Measurements from ENCODE around the gene CPEB4. TPM values are rescaled to one million over a fixed set of nuclear protein-coding genes. Genes with fewer than 3 reads are reported as not detected.

The CPEB4 gene
- total RNA-seq, 1 donor from 2014 or later = 20.9 TPM

- no peaks in the 10 kb centered on the region for H3K27me3 ChIP-seq (ENCODE audit: control insufficient read depth, insufficient read depth, low read length)
- H3K36me3 ChIP-seq (ENCODE audit: control insufficient read depth, insufficient read depth, low read length) = no peaks in the 10 kb centered on the region
- DNase-seq (ENCODE audit: low read depth) = no peak
- H3K4me3 ChIP-seq (ENCODE audit: low read depth, low read length) = no peak overlapping the region
- TF ChIP-seq CTCF (IDR thresholded peaks at IDR 0.05; ENCODE audit: insufficient read depth, low read length, poor library complexity, severe bottlenecking) = no peak
These were observed 65.5 kb downstream of the CPEB4 start for GRCh38 chr5:173953528-173954090.

GRCh38 chr5:173954671-173955521 is 66.7 kb downstream of the CPEB4 start:
- no peak for DNase-seq (ENCODE audit: low read depth)
- no peak for TF ChIP-seq CTCF (IDR thresholded peaks at IDR 0.05; ENCODE audit: insufficient read depth, low read length, poor library complexity, severe bottlenecking)
- Histone ChIP-seq H3K27me3 (ENCODE audit: control insufficient read depth, insufficient read depth, low read length) (no peaks in the 10 kb centered on the region), H3K36me3 (ENCODE audit: control insufficient read depth, insufficient read depth, low read length) (no peaks in the 10 kb centered on the region), H3K4me3 (ENCODE audit: low read depth, low read length) (no peak overlapping the region)

- H3K4me3 ChIP-seq (ENCODE audit: low read depth, low read length) = no peak overlapping the region
- H3K36me3 ChIP-seq (ENCODE audit: control insufficient read depth, insufficient read depth, low read length) = no peaks in the 10 kb centered on the region
- no peak for TF ChIP-seq CTCF (IDR thresholded peaks at IDR 0.05; ENCODE audit: insufficient read depth, low read length, poor library complexity, severe bottlenecking)
- no peaks in the 10 kb centered on the region for H3K27me3 ChIP-seq (ENCODE audit: control insufficient read depth, insufficient read depth, low read length)
- DNase-seq (ENCODE audit: low read depth) = no peak
These were observed 72.8 kb downstream of the CPEB4 start for GRCh38 chr5:173960986-173961385.

GRCh38 chr5:173961418-173961817 is 73.3 kb downstream of the CPEB4 start:
- DNase-seq (ENCODE audit: low read depth) = no peak
- no peak for TF ChIP-seq CTCF (IDR thresholded peaks at IDR 0.05; ENCODE audit: insufficient read depth, low read length, poor library complexity, severe bottlenecking)

GRCh38 chr5:173962436-173962972 is 74.4 kb downstream of the CPEB4 start:
- Histone ChIP-seq H3K4me3 (ENCODE audit: low read depth, low read length) (no peak overlapping the region), H3K36me3 (ENCODE audit: control insufficient read depth, insufficient read depth, low read length) (no peaks in the 10 kb centered on the region), H3K27me3 (ENCODE audit: control insufficient read depth, insufficient read depth, low read length) (no peaks in the 10 kb centered on the region)
- no peak for TF ChIP-seq CTCF (IDR thresholded peaks at IDR 0.05; ENCODE audit: insufficient read depth, low read length, poor library complexity, severe bottlenecking)
- no peak for DNase-seq (ENCODE audit: low read depth)

More at GRCh38 chr5:173961418-173961817, 73.3 kb downstream of the CPEB4 start:
- no peaks in the 10 kb centered on the region for H3K27me3 ChIP-seq (ENCODE audit: control insufficient read depth, insufficient read depth, low read length)
- H3K4me3 ChIP-seq (ENCODE audit: low read depth, low read length) = no peak overlapping the region
- H3K36me3 ChIP-seq (ENCODE audit: control insufficient read depth, insufficient read depth, low read length) = no peaks in the 10 kb centered on the region

Measured in kidney epithelial cell (primary cell).